NCI-H774 (cell line): ENCODE measurements around the gene PHC3.

ENCODE experiments used
- DNase-seq: peaks from one replicate; lab custom pipeline; 2025; lab: John Stamatoyannopoulos, UW

Gene PHC3

GRCh38 chr3:170078620-170079281 lies 102.8 kb downstream of the PHC3 start:
- no peak for DNase-seq

GRCh38 chr3:170077361-170077760 lies 104.2 kb downstream of the PHC3 start:
- no peak for DNase-seq

GRCh38 chr3:170076715-170077238 lies 104.8 kb downstream of the PHC3 start:
- DNase-seq = no peak

- DNase-seq = no peak
These were observed 106.0 kb downstream of the PHC3 start for GRCh38 chr3:170075441-170076091.

GRCh38 chr3:170064108-170064507 lies 117.4 kb downstream of the PHC3 start:
- DNase-seq = no peak

GRCh38 chr3:170063691-170064090 lies 117.8 kb downstream of the PHC3 start:
- DNase-seq = no peak

GRCh38 chr3:170062769-170063168 lies 118.8 kb downstream of the PHC3 start:
- no peak for DNase-seq

- DNase-seq = no peak
These were observed 119.5 kb downstream of the PHC3 start for GRCh38 chr3:170062068-170062467.

GRCh38 chr3:170059447-170059846 lies 122.1 kb downstream of the PHC3 start:
- DNase-seq = no peak

GRCh38 chr3:170058127-170058526 lies 123.4 kb downstream of the PHC3 start:
- DNase-seq = no peak

- no peak for DNase-seq
These were observed 124.0 kb downstream of the PHC3 start for GRCh38 chr3:170057550-170057949.

GRCh38 chr3:170056710-170057454 lies 124.7 kb downstream of the PHC3 start:
- DNase-seq = no peak

- no peak for DNase-seq
These were observed 126.3 kb downstream of the PHC3 start for GRCh38 chr3:170055209-170055608.

- no peak for DNase-seq
These were observed 127.3 kb downstream of the PHC3 start for GRCh38 chr3:170054204-170054603.

GRCh38 chr3:170052398-170052797 lies 129.1 kb downstream of the PHC3 start:
- no peak for DNase-seq

GRCh38 chr3:170050753-170051152 lies 130.8 kb downstream of the PHC3 start:
- no peak for DNase-seq

GRCh38 chr3:170049146-170050000 lies 132.2 kb downstream of the PHC3 start:
- DNase-seq = no peak

GRCh38 chr3:170047133-170047404 lies 134.5 kb downstream of the PHC3 start:
- no peak for DNase-seq

GRCh38 chr3:170046269-170047132 lies 135.0 kb downstream of the PHC3 start:
- DNase-seq = no peak

GRCh38 chr3:170044795-170045244 lies 136.7 kb downstream of the PHC3 start:
- no peak for DNase-seq

- no peak for DNase-seq
These were observed 137.3 kb downstream of the PHC3 start for GRCh38 chr3:170044271-170044670.
